Measurements from ENCODE around the gene COMT. TPM values are rescaled to one million over a fixed set of nuclear protein-coding genes. Genes with fewer than 3 reads are reported as not detected.

COMT gene
- total RNA-seq, 1 experiment from 2014 or later = 109 TPM

DNA sequence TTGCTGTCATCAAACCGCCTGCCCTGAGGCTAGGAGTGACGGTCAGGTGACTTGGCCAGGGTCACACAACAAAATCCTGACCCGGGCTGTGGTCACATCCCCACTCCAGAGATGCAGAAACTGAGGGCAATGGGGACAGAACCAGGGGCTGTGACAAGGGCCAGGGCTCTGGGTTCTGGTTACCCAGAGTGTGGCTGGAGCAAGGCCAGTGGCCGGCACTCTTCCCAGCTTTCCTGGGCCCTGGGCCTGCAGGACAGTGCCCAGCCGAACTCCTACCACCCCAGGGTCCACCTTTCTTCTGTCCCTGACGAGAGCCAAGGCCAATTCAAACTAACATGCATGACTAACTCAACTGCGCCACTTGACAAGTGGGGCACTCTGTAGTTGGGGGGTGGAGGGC lies 39.2 kb downstream of the COMT start (continued):
- TF ChIP-seq POLR2A (IDR thresholded peaks at IDR 0.05; ENCODE audit: borderline replicate concordance, extremely low read depth, insufficient read depth, insufficient read length) = no peak
- TF ChIP-seq FOSL1 (IDR thresholded peaks at IDR 0.05; ENCODE audit: low read depth) = no peak
- no peak for TF ChIP-seq CEBPB (IDR thresholded peaks at IDR 0.05; ENCODE audit: low read depth)
- TF ChIP-seq ZFX (IDR thresholded peaks at IDR 0.05) = no peak
- TF ChIP-seq ELF1 (IDR thresholded peaks at IDR 0.05; ENCODE audit: borderline replicate concordance, low read depth) = no peak
- no peak for TF ChIP-seq YY1 (IDR thresholded peaks at IDR 0.05; ENCODE audit: extremely low read depth, insufficient replicate concordance, low read depth, low read length)
- TF ChIP-seq SRF (IDR thresholded peaks at IDR 0.05; ENCODE audit: low read depth) = no peak
- no peak for TF ChIP-seq CBX3 (IDR thresholded peaks at IDR 0.05; ENCODE audit: low read depth)
- no peak for TF ChIP-seq SIN3A (IDR thresholded peaks at IDR 0.05; ENCODE audit: low read depth)
- TF ChIP-seq, protein P1, sequence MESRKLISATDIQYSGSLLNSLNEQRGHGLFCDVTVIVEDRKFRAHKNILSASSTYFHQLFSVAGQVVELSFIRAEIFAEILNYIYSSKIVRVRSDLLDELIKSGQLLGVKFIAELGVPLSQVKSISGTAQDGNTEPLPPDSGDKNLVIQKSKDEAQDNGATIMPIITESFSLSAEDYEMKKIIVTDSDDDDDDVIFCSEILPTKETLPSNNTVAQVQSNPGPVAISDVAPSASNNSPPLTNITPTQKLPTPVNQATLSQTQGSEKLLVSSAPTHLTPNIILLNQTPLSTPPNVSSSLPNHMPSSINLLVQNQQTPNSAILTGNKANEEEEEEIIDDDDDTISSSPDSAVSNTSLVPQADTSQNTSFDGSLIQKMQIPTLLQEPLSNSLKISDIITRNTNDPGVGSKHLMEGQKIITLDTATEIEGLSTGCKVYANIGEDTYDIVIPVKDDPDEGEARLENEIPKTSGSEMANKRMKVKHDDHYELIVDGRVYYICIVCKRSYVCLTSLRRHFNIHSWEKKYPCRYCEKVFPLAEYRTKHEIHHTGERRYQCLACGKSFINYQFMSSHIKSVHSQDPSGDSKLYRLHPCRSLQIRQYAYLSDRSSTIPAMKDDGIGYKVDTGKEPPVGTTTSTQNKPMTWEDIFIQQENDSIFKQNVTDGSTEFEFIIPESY (IDR thresholded peaks at IDR 0.05; ENCODE audit: extremely low read depth, insufficient replicate concordance, low read length) = no peak

DNA sequence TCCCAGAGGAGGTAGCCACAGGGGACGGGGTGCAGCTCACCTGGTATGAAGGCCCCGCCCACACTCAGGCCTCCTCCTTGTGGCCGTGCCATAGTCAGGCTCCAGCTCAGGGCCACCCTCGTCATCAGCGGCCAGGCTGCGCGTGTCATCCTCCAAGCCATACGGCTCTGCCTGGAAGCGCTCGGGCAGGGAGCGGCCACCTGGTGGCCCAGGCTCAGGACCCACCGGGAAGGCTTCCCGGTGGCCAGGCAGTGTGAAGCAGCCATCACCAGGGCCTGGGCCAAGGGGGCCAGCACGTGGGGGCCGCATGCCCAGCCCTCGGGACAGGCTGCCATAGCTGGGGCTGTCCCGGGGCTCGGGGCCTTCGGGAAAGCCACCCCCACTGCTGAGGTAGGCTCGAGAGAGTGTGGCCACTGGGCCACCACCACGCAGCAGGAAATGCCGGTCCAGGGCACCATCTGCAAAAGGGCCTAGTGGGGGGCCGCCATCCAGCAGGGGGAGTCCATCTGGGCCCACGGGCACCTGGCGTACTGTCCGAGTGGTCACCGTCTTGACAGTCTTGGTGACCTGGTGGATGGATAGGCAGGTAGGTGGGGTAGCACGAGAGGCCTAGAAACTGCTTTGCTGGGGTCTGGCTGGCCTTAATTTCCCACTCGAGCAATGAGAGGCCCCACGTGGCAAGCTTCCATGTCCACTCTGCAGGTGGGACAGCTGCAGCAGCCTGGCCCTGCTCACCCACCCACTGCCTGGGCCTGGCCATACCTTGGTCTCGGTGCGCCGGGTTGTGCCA lies 39.8 kb downstream of the COMT start:
- intact Hi-C loops (cut with micrococcal nuclease) = loop anchor here (10.0 kb wide), 1 partner anchor 103 kb away; the partner anchor contains the start of gene DGCR8
- peaks cover 16% of the 10 kb centered on the region for H3K79me2 ChIP-seq (ENCODE audit: insufficient read depth, low read length)
- no peaks in the 10 kb centered on the region for H3K27me3 ChIP-seq (ENCODE audit: insufficient read depth, low read length)
- no TSS peak for BruUV-seq (replicated peaks)
- POLR2A ChIA-PET = no interaction called here
- no peaks in the 10 kb centered on the region for H3K9me2 ChIP-seq (ENCODE audit: insufficient read depth)
- no peaks in the 10 kb centered on the region for H4K20me1 ChIP-seq (ENCODE audit: insufficient read depth)
- peaks cover 37 to 39% of the 10 kb centered on the region in 2 experiments for H3K4me1 ChIP-seq (ENCODE audit: control insufficient read depth in 1 of 2, insufficient read depth in 2 of 2, low read length in 2 of 2)
- no peak overlapping the region for H3K4me2 ChIP-seq (ENCODE audit: low read length)
- H3K4me3 ChIP-seq (replicated peaks in 1 of 2; ENCODE audit: low read depth in 1 of 2, low read length in 2 of 2) = no peak overlapping the region
- CTCF ChIA-PET = no interaction called here
- no peak for ATAC-seq
- H3K9ac ChIP-seq (ENCODE audit: low read length) = no peak overlapping the region
- RAD21 ChIA-PET (ENCODE audit: low non-redundant PET in 1 of 2, low total read pairs in 2 of 2, uncharacterized antibody in 2 of 2, unreplicated experiment in 2 of 2) = no interaction called here
- TF ChIP-seq ELF1 (IDR thresholded peaks at IDR 0.05; ENCODE audit: borderline replicate concordance, low read depth) = no peak
- TF ChIP-seq, protein P2, sequence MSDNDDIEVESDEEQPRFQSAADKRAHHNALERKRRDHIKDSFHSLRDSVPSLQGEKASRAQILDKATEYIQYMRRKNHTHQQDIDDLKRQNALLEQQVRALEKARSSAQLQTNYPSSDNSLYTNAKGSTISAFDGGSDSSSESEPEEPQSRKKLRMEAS (IDR thresholded peaks at IDR 0.05) = no peak
- no peak for TF ChIP-seq POLR2AphosphoS5 (IDR thresholded peaks at IDR 0.05; ENCODE audit: low read depth, low read length)
- TF ChIP-seq, protein P3, sequence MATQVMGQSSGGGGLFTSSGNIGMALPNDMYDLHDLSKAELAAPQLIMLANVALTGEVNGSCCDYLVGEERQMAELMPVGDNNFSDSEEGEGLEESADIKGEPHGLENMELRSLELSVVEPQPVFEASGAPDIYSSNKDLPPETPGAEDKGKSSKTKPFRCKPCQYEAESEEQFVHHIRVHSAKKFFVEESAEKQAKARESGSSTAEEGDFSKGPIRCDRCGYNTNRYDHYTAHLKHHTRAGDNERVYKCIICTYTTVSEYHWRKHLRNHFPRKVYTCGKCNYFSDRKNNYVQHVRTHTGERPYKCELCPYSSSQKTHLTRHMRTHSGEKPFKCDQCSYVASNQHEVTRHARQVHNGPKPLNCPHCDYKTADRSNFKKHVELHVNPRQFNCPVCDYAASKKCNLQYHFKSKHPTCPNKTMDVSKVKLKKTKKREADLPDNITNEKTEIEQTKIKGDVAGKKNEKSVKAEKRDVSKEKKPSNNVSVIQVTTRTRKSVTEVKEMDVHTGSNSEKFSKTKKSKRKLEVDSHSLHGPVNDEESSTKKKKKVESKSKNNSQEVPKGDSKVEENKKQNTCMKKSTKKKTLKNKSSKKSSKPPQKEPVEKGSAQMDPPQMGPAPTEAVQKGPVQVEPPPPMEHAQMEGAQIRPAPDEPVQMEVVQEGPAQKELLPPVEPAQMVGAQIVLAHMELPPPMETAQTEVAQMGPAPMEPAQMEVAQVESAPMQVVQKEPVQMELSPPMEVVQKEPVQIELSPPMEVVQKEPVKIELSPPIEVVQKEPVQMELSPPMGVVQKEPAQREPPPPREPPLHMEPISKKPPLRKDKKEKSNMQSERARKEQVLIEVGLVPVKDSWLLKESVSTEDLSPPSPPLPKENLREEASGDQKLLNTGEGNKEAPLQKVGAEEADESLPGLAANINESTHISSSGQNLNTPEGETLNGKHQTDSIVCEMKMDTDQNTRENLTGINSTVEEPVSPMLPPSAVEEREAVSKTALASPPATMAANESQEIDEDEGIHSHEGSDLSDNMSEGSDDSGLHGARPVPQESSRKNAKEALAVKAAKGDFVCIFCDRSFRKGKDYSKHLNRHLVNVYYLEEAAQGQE (IDR thresholded peaks at IDR 0.05; ENCODE audit: low read depth) = no peak
- no peak for TF ChIP-seq RAD21 (IDR thresholded peaks at IDR 0.05; ENCODE audit: low read depth)
- TF ChIP-seq, protein P4, sequence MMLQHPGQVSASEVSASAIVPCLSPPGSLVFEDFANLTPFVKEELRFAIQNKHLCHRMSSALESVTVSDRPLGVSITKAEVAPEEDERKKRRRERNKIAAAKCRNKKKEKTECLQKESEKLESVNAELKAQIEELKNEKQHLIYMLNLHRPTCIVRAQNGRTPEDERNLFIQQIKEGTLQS (IDR thresholded peaks at IDR 0.05) = no peak
- TF ChIP-seq FOSL1 (IDR thresholded peaks at IDR 0.05; ENCODE audit: low read depth) = no peak
- no peak overlapping the region for H2AFZ ChIP-seq (ENCODE audit: low read depth, low read length, poor library complexity, severe bottlenecking)
- H3K9me3 ChIP-seq (ENCODE audit: control insufficient read depth in 1 of 2, insufficient read depth in 1 of 2, low read depth in 1 of 2, low read length in 2 of 2) = no peaks in the 10 kb centered on the region
- H3K27ac ChIP-seq (ENCODE audit: low read depth, low read length) = no peak overlapping the region
- peaks cover 3 to 6% of the 10 kb centered on the region in 2 experiments; a peak in 2 of 4 replicates for H3K36me3 ChIP-seq (ENCODE audit: control insufficient read depth in 1 of 2, insufficient read depth in 2 of 2, low read length in 2 of 2)
- DNase-seq (ENCODE audit: low read depth, low spot score) = no peak
